Activated CD4-positive, alpha-beta T cell treated with anti-CD3 and anti-CD28 coated beads, Interleukin-2, amount 50 U/mL, for 16 hours (primary cell): ENCODE measurements around the gene PHF2.

Experiments used
- DNase-seq: peaks from one replicate; pipeline ENCODE4 v3.0.0-alpha.2; 2020

The PHF2 gene

DNA sequence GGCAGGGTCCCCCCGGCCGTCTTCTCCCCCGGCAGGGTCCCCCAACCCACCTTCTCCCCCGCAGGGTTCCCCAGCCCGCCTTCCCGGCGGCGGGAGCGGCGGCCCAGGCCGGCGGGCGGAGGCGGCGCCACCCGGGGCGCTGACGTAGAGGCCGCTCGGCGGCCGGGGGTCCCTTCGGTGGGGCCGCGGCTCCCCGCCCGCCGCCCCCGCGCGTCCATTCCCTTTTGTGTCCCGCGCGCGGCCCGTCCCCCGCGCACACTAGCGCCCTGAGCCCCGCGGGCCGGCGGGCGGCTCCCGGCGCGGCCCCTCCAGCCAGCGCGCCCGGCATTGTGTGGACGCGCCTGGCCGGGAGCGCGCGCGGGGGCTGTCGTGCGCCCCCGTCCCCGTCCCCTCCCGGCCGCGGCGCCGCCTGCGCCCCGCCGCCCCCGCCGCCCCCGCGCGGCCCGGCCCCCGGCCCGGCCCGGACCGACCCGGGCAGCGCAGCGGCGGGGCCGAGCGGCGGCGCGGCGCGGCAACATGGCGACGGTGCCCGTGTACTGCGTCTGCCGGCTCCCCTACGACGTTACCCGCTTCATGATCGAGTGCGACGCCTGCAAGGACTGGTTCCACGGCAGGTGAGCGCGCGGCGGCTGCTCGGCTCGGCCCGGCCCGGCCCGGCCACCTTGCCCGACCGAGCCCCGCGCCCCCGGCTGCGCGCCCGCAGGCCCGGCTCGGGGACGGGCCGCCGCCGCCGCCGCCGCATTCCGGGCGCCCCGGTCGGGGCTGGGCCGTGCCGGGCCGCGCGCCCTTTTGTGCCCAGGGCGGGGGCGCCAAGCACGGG is at the start of gene PHF2:
PHF2 (plus strand) TSS at position 327 of the 820 bp plus-strand sequence; CDS start at position 517, 190 bp downstream.
- peak; percentile 14 for DNase-seq

DNA sequence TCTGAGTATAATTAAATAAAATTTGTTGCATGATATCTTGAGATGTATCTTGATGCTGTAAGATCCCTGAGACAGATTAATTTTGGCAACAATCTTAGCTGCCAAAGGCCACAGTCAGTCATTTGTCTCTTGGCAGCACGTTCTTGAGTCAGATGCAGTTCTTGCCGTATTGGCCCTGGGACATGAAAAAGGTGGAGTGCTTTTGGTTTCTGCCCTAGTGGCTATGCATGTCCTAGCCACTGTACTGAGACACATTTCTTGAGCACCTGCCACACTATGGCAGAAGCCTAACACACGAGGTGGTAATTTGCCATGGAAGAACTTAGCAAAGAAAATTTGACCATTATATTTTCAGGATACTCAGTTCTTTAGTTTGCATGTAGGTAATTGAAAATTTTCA is 45.0 kb upstream of the PHF2 start:
- no peak for DNase-seq

DNA sequence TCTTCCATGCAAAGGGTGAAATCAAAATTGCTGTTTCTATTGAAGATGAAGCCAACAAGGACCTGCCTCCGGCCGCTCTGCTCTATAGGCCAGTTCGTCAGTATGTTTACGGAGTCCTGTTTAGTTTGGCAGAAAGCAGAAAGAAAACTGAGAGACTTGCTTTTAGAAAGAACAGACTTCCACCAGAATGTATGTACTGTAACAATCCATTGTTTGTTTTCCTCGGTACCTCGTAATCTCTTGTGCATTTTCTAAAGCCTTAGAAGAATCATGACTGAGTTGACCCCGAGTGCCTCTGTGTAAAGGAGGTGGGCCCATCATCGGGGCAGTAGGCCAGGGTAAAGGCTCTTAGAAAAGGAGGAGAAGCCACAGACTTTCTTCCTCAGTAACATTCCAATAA is 44.2 kb upstream of the PHF2 start:
- DNase-seq = no peak

DNA sequence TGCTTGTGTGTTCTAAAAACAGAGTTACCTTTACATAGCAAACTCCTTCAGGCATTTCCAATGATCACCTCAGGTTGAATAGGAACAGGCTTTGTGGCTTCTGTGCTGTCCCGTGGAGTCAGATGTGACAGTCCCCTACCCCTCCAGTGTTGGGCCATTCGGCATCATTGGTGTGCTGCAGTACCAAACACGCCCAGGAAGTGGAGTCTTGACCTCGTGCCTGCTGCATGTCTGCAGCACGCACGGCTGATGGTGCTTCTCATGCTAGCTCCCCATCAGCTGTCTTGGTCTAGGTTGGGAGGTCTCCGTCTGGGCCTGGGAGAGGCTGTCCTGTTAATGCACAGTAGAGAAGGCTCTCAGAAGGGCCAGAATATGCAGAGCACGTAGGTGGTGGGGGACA is 42.5 kb upstream of the PHF2 start:
- no peak for DNase-seq

DNA sequence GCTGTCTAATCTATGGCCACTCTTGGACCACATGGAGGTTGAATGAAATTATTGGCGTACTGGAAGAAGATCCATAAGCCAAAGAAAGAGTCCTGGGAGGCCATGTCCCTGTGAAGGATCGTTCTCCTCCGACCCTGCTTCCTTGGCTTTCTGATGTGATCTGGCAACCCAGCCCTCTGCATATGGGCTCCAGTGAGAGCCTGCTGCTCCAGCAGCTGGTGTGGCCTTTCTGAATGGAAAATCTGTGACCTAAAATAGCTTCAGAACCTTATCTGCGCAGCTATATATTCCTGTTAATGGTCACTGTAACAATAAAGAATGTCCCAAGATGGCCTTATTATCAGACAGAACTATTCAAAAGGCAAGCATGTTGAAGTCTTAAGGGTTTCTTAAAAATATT is 40.2 kb upstream of the PHF2 start:
- no peak for DNase-seq

DNA sequence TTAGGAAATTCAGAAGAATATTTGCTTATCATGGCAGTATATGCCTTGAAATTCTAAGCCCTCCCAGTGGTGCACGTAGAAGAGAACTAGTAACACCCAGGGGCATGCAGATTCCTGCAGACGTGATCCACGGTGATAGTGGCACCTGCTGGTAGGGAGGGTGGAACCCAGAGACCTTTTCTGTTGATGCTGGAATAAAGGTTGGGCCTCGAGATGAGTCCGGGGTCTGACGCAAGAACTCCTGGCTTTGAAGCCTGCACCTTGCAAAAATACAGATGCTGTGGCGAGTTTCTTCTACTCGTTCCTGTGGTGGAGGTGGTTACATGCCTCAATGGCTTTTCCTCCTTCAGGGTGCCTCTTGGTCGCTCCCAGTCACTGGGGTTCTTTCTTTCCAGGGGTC is 39.5 kb upstream of the PHF2 start:
- no peak for DNase-seq

DNA sequence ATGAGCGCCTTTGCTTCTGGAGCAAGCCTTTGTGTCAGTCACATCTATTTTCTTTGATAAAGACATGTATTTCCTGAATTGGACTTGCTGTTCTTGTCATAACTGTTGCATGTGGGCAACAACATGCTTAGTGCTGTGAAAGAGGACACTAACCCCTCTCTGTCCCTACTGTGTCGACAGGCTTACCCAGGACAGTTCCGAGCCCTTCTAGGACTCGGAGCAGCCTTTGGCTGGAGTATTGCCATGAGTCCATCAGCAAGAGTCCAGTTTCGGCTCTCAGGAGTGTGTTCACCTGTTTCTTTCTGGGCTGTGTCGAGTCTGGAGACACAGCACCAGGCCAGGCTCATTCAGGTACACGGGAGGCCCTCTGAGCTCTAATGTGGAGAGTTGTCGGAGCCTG is 36.1 kb upstream of the PHF2 start:
- DNase-seq = no peak

DNA sequence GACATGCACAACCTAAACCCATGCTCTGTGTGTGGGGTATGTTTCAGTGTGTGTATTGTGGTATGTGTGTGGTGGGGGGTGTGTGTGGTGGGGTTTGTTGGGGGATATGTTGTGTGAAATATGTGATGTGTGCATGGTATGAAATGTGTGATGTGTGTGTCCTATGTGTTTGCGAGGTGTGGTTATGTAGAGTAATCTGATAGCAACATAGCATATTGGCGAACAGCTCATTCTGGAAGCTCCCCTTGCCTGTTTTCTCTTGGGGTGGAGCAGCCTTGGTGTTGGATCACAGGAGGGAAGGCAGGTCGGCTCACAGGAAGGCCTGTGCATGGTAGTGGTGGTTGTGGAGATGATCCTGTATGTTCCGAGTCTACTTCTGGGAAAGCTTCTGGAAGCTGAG is 35.4 kb upstream of the PHF2 start:
- DNase-seq = no peak

DNA sequence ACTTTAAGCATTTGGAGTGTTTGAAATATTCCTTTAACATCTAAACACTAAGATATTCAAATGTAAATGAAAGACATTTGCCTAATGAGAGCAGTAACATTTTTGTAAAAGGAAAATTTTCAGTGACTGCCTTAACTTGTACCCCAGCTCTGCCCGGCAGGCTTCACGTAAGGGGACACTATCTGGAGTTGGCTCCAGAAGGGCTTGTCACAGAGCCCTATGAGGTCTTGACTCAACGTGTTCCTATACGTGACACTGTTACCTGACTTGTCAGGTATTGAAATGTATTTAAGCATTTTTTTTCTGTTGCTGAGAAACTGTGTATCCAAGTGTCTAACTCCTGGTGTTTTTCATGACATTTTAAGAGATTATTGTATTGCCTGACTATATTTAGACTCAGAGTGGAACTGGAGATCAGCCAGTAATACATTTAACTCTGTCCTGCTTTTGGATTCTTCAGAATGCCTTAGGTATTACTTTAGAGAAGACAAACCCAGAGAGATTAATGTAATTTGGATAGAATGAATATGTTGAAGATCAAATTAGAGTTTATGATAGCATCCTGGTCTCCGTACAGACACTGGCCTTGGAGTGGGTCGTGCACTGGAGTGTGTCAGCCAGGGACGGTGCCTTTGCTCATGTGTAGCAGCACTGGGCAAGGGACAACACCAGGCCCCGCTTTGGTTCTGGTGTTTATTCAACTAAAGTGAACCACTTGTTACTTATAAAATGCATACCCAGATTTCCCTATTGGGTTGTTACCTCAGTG is 34.6 kb upstream of the PHF2 start:
- DNase-seq = no peak

DNA sequence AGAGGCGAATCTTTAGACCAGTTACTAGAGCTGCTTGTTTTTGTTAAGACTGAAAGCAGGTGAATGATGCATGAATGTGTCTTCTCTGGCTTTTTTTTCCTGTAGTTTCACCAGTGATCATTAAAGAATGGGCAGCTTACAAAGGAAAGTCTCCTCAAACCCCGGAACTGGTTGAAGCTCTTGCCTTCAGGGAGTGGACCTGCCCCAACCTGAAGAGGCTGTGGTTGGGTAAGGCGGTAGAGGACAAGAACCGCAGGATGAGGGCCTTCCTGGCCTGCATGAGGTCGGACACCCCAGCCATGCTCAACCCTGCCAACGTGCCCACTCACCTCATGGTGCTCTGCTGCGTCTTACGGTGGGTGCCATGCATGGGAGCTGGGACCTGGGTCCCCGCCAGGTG is 33.3 kb upstream of the PHF2 start:
- no peak for DNase-seq

DNA sequence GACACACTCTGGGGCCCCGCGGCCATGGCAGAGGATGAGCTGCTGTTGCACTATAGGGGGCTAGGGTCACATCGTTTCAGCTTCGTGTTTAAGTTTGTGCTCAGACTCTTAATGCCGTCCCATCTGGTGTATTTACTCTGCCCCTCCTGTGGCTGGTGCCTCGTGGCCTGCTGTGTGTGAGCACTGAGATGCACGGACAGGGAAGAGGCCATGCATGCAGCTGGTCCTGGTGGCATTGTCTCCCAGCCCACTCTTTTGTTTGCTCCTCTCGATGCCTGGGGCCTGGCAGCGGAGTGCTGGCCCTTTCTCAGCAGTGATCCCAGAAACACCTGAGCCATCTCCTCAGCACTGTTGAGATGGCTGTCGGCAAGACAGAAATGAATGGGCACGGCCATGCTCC is 30.0 kb upstream of the PHF2 start:
- DNase-seq = no peak

DNA sequence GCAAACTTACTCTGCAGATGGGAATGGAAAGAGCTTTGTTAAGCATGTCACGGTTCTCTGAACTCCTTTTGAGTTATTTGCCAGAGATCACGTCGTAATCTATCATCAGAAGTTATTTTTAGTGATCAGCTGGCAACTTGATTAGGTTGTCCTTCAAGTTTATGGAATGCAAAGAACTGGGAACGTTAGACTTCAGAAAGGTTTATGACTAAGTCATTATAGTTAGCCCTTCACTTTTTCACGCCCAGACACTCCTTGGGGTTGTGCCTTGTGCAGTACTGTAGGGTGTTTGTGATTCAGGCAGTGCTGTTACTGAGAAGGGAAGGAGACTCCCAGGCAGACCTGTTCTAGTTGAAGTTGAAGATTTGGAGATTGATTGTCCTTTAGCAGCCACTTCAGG is 26.8 kb upstream of the PHF2 start:
- DNase-seq = no peak

DNA sequence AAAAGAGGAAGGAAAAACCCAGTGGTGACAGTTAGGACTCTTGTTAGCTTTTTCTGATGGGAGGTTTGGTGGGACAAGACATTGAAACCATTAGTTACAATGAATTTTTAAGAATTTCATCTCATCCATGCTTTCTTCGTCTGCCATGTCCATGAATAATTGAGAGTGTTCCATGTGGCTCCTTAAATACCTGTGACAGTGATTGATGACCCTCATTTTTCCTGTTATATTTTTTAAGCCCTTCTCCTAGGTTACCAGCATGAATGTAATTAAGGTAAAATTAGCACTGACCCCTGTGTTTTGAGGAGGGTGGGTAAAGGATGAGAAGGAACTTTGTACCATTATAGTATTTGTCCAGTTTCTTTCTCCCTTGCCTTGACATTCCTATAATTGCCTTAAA is 23.5 kb upstream of the PHF2 start:
- DNase-seq = no peak

DNA sequence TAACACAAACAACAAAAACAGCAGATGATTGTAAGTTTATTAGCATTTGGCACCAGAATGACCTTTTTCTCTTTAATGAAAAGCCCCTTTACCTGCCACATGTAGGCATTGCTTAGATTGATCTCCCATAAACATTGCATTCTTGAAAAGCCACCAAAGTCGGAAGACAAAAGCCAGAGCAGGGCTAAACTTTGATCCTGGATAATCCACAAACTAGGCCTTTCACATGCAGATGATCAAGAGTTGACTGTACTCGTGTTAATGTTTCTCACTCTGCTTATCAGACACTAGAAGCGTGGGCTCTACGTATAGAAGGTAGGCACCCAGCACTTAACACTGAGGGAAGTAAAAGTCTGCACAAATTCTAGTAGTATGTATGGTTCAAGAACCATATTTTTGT is 21.0 kb upstream of the PHF2 start:
- DNase-seq = no peak

DNA sequence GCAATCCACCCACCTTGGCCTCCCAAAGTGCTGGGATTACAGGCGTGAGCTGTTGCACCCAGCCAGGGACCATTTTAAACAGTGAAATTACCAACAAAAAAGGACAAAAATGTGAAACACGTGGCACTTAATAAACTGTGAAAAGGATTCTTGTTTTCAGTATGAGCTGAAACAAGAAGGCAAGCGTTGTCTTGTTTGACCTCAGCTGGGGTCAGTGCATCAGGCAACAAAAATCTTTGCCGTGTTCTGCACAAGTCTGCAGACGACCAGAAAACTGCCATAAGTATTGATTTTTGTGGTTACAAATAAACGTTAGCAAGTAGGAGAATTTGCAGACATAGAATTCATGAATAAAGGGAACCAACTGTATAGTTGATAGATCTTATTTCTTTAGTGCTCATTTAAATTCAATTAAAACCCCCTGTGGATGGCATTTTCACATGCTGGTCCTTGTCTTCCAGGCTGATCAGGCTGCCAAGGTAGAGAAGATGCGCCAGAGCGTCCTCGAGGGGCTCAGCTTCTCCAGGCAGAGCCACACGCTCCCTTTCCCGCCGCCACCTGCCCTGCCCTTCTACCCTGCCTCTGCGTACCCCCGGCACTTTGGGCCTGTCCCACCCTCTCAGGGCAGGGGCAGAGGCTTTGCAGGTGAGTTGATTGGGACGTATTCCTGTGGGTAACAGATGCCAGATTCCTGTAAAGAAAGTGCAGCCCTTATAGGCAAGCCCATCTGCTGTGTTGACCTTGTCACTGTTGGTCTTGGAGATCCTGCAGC is 18.8 kb upstream of the PHF2 start:
- no peak for DNase-seq

DNA sequence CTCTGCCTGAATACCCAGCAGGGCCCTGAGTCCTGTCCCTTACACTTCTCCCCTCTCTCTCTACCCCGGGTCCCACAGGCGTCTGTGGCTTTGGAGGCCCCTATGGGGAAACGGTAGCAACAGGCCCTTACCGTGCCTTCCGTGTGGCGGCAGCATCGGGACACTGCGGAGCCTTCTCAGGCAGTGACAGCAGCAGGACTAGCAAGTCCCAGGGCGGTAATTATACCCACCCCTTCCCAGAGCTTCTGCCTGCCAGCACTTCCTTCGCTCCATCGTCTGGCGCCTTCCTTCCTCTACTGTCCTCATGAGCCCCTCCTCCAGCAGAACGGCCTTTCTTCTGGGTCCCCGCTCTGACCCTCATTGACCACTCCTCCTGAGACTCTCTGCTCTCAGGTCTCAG is 17.9 kb upstream of the PHF2 start:
- no peak for DNase-seq

DNA sequence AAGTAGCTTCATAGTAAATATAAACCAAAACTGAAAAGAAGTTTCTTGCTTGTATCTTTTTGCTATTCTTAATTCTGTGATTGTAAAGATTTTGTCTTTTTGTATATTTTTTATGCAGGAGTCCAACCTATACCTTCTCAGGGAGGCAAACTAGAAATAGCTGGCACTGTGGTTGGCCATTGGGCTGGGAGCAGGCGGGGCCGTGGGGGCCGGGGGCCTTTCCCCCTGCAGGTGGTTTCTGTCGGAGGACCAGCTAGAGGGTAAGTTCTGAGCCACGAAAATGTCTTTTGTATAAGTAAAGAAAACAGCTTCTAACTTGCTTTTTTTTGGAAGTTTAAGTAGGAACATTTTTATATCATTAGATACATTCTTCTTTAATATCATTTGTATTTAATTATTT is 15.4 kb upstream of the PHF2 start:
- DNase-seq = no peak

DNA sequence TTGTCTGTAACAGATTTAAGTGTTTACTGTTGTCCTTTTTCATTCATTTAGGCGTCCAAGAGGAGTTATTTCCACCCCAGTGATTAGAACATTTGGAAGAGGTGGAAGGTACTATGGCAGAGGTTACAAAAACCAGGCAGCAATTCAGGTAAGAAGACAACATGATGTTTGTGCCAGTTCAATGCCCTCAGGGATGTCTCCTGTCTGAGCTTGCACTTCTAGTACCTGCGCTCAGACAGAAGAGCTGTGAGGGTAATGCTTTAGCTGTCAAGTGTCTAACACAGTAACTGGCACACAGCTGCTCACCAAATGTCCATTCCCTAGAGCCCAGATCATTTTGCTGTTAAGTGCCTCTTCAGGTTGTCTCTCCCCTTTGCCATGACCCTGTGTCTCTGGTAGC is 14.2 kb upstream of the PHF2 start:
- DNase-seq = no peak

DNA sequence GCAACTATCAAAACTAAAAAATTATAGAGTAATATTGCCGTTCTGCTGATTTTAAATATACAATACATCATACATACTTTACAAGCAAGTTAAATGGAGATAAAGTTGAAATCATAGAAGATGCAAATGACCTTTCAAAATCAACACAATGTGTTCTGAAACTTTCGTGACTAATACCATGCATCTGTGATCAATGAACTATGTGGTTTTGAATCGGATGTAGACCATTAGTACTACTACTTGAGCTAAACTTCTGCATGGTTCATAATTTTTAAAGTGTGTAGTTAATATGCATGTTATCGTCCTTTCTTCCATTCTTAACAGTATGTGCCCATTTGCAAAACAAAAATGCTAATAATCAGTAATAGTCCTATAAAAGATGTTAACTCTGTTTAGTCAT is 11.3 kb upstream of the PHF2 start:
- DNase-seq = peak; percentile 40

DNA sequence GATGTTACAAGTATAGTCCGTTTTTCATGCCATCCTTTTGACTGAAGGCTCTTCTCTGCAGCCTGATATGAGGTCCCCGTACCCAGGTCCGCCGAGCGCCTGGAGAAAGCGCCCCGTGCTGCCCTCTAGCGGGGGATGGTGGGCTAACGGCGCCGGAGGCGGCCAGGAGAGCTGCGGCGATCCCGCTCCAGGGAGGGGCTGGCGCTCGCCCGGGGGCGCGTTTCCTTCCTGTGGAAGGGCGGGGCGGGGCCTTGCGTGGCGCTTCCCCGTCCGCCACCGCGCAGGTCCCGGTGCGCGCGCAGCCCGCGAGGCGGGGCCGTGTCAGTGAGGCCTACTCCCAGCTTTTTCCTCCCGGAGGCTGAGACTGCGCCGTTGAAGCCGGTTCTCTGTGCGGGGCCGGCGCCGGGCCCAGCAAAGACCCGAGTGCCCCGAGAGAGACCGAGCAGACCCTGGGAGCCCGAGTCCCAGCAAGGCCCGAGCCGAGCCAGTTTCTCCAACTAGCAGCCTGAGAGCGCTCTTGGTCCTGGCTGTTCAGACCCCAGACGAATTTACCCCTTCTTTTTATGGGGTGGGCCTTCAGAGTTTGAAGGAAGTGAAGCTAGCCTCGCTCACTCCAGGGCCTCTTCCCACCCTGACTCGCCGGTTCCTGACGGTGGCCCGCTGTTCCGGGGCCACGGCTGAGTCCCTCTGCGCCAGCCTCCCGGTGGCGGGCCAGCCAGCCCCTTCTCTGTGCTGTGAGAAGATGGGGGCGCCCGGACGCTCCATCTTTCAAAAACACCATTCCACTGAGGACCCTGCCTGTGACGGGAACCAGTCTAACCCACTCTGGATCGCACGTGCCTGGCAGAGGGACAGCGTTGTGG is 9.7 kb upstream of the PHF2 start:
- DNase-seq = peak; percentile 98

DNA sequence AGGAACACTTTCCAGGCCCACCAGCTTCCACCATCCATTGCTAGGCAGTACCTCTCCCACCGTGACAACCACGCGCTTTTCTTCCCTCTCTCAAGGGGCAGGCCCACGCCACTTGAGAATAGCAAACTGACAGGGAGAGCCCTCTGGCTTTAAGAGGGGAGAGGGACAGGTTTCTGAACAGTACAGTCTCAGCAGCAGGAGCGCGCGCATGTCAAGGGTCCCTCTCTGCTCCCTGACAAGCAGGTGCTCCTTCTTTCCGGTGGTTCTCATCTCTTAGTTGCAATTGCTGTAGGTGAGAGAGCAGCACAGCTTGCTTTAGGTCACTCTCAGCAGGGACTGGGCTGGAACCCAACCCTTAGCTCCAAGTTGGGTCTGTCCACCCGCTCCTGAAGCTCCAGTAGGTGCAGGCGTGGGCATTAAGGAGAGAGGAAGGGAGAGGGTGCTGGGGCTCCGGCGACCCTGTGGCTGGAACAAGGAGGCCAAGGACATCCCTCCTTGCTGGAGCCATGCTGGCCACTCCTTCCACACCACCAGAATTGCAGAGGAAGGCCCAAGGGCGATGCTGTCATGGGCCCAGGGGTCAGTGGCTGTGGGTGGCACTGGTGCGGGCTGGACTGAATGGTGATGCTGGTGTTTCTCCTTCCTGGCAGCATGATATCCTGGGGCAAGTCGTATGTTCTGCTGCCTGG is 9.0 kb upstream of the PHF2 start:
- no peak for DNase-seq

DNA sequence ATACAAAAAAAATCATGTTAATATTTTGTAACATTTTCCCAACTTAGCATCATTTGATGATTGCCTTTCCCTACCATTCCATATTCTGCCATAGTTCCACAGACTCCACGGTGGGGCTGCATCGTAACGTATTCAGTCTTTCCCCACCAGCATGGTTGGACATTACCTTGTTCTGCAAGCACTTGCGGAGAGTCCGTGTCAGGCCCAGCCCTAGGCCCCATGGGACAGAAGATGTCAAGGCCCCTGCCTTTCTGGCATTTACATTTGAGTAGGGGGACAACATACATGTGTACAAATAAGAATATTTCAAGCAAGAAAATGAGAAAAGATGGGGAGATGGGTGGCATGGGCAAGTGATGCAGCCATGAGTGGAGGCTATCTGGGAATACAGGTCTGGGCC is 8.2 kb upstream of the PHF2 start:
- DNase-seq = no peak
